Loucy (cell line): ENCODE measurements around the gene CABLES1.

Experiments used
- H2AFZ ChIP-seq: fragments of 200-600 bp; sonication (generic); 2 replicates; pipeline ENCODE4 v1.6.0; 2016; ENCODE audit warnings: antibody characterized with exemption, mild to moderate bottlenecking, low read length, moderate library complexity
- H3F3A ChIP-seq: fragments of 200-600 bp; 2 replicates; pipeline ENCODE4 v1.6.0; 2016; ENCODE audit warnings: antibody characterized with exemption, low read depth, mild to moderate bottlenecking
- H3K27me3 ChIP-seq: fragments of 200-600 bp; sonication (generic); 2 replicates; pipeline ENCODE4 v1.6.1; 2014; ENCODE audit warnings: low read length, mild to moderate bottlenecking; ENCODE audit not compliant: insufficient read depth, poor library complexity, severe bottlenecking
- H3K36me3 ChIP-seq: fragments of 200-600 bp; sonication (generic); 2 replicates; pipeline ENCODE4 v1.6.1; 2016; ENCODE audit warnings: low read length; ENCODE audit not compliant: insufficient read depth
- H3K4me1 ChIP-seq: fragments of 200-600 bp; sonication (generic); 2 replicates; pipeline ENCODE4 v1.5.1; 2014; ENCODE audit warnings: low read length, mild to moderate bottlenecking; ENCODE audit not compliant: insufficient read depth, poor library complexity, severe bottlenecking
- H3K4me2 ChIP-seq: fragments of 200-600 bp; sonication (generic); 2 replicates; pipeline ENCODE4 v1.6.0; 2014; ENCODE audit warnings: antibody characterized with exemption, low read length, low read depth, mild to moderate bottlenecking; ENCODE audit not compliant: poor library complexity, severe bottlenecking
- H3K4me3 ChIP-seq: fragments of 200-600 bp; sonication (generic); 2 replicates; pipeline ENCODE4 v1.5.1; 2014; ENCODE audit warnings: low read length, mild to moderate bottlenecking, mixed read lengths; ENCODE audit not compliant: poor library complexity, severe bottlenecking
- H3K79me2 ChIP-seq: fragments of 200-600 bp; sonication (generic); 2 replicates; pipeline ENCODE4 v1.6.1; 2014; ENCODE audit warnings: low read length; ENCODE audit not compliant: insufficient read depth
- H3K9ac ChIP-seq: fragments of 200-600 bp; sonication (generic); 2 replicates; pipeline ENCODE4 v1.6.0; 2014; ENCODE audit warnings: mild to moderate bottlenecking, low read depth, low read length, moderate library complexity; ENCODE audit not compliant: poor library complexity, severe bottlenecking
- H3K9me2 ChIP-seq: fragments of 200-600 bp; sonication (generic); replicated peaks from 2 replicates; pipeline ENCODE4 v1.6.1; 2016; ENCODE audit warnings: low read depth, low read length, mixed read lengths
- H3K9me3 ChIP-seq: fragments of 200-600 bp; sonication (generic); 2 replicates; pipeline ENCODE4 v1.6.1; 2014; ENCODE audit warnings: mild to moderate bottlenecking, antibody characterized with exemption, low read length, low read depth; ENCODE audit not compliant: insufficient read depth
- H4K20me1 ChIP-seq: fragments of 200-600 bp; sonication (generic); 2 replicates; pipeline ENCODE4 v1.6.0; 2014; ENCODE audit warnings: antibody characterized with exemption, low read length, mild to moderate bottlenecking; ENCODE audit not compliant: insufficient read depth, poor library complexity, severe bottlenecking
- CTCF ChIP-seq: fragments of 200-600 bp; sonication (generic); conservative IDR thresholded peaks from 2 replicates; pipeline ENCODE4 v1.5.1; 2014; ENCODE audit warnings: mild to moderate bottlenecking, antibody characterized with exemption, low read length
- EZH2phosphoT487 ChIP-seq: fragments of 200-600 bp; IDR thresholded peaks from 2 replicates; pipeline ENCODE4 v1.6.1; 2018; ENCODE audit warnings: antibody characterized with exemption, mild to moderate bottlenecking, moderate library complexity, borderline replicate concordance

CABLES1 gene

GRCh38 chr18:23166891-23167541 lies 31.7 kb downstream of the CABLES1 start:
- H3K9me2 ChIP-seq, result no peaks in the 10 kb centered on the region
- H3K4me2 ChIP-seq, result no peak overlapping the region
- no peaks in the 10 kb centered on the region for H3K9me3 ChIP-seq
- no peak for TF ChIP-seq CTCF
- H3K9ac ChIP-seq, result no peak overlapping the region
- no peak overlapping the region for H2AFZ ChIP-seq
- peaks cover 8% of the 10 kb centered on the region for H3K4me1 ChIP-seq
- H3K4me3 ChIP-seq, result no peak overlapping the region
- no peaks in the 10 kb centered on the region for H3F3A ChIP-seq
- H3K79me2 ChIP-seq, result peaks cover 66% of the 10 kb centered on the region; the same call in 1 of the 2 replicates
- no peaks in the 10 kb centered on the region for H3K27me3 ChIP-seq
- peaks cover 4% of the 10 kb centered on the region for H4K20me1 ChIP-seq
- peaks cover 8% of the 10 kb centered on the region; the same call in 1 of the 2 replicates for H3K36me3 ChIP-seq

GRCh38 chr18:23169673-23170044 lies 34.4 kb downstream of the CABLES1 start:
- Histone ChIP-seq H3K9me3 (no peaks in the 10 kb centered on the region), H3K4me1 (no peaks in the 10 kb centered on the region), H2AFZ (no peak overlapping the region), H3K9ac (no peak overlapping the region), H3K36me3 (peaks cover 8% of the 10 kb centered on the region; the same call in 1 of the 2 replicates), H3K79me2 (peaks cover 59% of the 10 kb centered on the region; the same call in 1 of the 2 replicates), H4K20me1 (peaks cover 5% of the 10 kb centered on the region), H3K4me2 (no peak overlapping the region), H3F3A (no peaks in the 10 kb centered on the region), H3K27me3 (no peaks in the 10 kb centered on the region), H3K4me3 (no peak overlapping the region), H3K9me2 (no peaks in the 10 kb centered on the region)
- TF ChIP-seq CTCF (no peak), EZH2phosphoT487 (no peak)

- no peaks in the 10 kb centered on the region for H3K9me2 ChIP-seq
- H3K4me1 ChIP-seq, result no peaks in the 10 kb centered on the region
- H3K9ac ChIP-seq, result no peak overlapping the region
- H3F3A ChIP-seq, result no peaks in the 10 kb centered on the region
- no peaks in the 10 kb centered on the region for H3K9me3 ChIP-seq
- peaks cover 5% of the 10 kb centered on the region for H4K20me1 ChIP-seq
- H3K79me2 ChIP-seq, result peaks cover 55% of the 10 kb centered on the region; the same call in 1 of the 2 replicates
- H3K27me3 ChIP-seq, result no peaks in the 10 kb centered on the region
- no peak overlapping the region for H3K4me3 ChIP-seq
- no peak for TF ChIP-seq CTCF
- no peak for TF ChIP-seq EZH2phosphoT487
- no peak overlapping the region for H2AFZ ChIP-seq
- H3K4me2 ChIP-seq, result no peak overlapping the region
- H3K36me3 ChIP-seq, result peaks cover 8% of the 10 kb centered on the region; the same call in 1 of the 2 replicates
Observed at GRCh38 chr18:23170137-23170536, 34.9 kb downstream of the CABLES1 start.
